GM10266 (cell line): ENCODE data around the gene CFAP97D2.
A peak's percentile ranks its signal among the peaks of the same experiment; 100 is the strongest.
"Not testable (repeated sequence)": the region's sequence is repeated elsewhere in the genome, so short reads cannot be mapped to it uniquely, and the experiment has no call there.

Experiments
- DNase-seq: peaks from one replicate; pipeline ENCODE4 v3.0.0; 2012; ENCODE audit errors: extremely low spot score
- TF ChIP-seq, protein P1 (sequence below): IDR thresholded peaks from 2 replicates; pipeline ENCODE4 v1.5.1; 2012; ENCODE audit warnings: mild to moderate bottlenecking, low read depth; ENCODE audit not compliant: control insufficient read depth, insufficient read depth; ENCODE audit errors: missing control alignments

CFAP97D2 gene

DNA sequence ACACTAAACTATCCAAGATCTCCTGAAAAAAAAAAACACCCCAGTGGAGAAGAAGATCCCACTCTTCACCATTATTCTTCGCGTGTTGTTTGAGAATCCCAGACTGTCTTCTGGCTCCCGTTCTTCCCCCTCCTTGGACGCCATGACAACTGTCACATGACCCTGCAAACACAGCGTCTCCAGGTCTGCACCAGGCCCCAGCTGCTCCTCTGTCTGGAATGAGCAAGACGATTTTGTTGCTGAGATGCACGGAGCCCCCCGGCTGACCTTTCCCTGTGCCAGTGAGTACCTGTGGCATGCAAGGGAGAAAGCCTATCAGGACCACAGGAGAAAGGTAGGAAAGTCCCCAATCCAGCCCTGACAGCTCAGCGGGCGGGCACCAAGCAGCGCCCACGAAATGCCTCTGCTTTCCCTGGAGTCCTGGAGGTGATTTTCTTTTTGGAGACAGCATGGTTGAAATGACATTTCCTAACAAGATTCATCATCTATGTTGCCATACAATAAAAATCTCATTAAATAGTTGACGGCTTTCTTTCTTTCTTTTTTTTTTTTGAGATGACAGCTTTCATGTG lies at the start of gene CFAP97D2:
Gene CFAP97D2 (plus strand): TSS at position 171 of the 572 bp plus-strand sequence. CDS start 74 bp downstream, at position 245.
- TF ChIP-seq, protein P1, sequence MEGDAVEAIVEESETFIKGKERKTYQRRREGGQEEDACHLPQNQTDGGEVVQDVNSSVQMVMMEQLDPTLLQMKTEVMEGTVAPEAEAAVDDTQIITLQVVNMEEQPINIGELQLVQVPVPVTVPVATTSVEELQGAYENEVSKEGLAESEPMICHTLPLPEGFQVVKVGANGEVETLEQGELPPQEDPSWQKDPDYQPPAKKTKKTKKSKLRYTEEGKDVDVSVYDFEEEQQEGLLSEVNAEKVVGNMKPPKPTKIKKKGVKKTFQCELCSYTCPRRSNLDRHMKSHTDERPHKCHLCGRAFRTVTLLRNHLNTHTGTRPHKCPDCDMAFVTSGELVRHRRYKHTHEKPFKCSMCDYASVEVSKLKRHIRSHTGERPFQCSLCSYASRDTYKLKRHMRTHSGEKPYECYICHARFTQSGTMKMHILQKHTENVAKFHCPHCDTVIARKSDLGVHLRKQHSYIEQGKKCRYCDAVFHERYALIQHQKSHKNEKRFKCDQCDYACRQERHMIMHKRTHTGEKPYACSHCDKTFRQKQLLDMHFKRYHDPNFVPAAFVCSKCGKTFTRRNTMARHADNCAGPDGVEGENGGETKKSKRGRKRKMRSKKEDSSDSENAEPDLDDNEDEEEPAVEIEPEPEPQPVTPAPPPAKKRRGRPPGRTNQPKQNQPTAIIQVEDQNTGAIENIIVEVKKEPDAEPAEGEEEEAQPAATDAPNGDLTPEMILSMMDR: no peak
- no peak for DNase-seq

DNA sequence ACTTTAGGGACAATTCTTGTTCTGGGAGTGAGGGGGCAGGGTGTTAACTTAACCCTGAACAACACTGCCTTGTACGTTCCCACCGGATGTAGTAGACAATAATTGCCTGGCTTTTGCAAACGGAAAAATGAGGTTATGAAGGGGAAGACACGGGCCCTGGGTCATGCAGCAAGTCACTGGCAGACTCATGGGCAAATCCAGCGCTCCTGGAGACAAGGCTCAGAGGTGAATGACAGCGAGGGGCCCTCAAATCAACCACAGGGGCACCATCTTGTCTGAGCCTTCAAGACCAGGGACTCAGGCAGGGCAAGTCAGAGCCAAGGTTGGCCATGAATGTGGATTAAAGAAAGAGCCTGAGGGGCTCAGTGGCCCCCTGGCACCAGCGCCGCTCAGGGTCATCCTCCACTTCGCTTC lies 49.4 kb upstream of the CFAP97D2 start:
- no peak for DNase-seq
- TF ChIP-seq, protein P1: no peak

DNA sequence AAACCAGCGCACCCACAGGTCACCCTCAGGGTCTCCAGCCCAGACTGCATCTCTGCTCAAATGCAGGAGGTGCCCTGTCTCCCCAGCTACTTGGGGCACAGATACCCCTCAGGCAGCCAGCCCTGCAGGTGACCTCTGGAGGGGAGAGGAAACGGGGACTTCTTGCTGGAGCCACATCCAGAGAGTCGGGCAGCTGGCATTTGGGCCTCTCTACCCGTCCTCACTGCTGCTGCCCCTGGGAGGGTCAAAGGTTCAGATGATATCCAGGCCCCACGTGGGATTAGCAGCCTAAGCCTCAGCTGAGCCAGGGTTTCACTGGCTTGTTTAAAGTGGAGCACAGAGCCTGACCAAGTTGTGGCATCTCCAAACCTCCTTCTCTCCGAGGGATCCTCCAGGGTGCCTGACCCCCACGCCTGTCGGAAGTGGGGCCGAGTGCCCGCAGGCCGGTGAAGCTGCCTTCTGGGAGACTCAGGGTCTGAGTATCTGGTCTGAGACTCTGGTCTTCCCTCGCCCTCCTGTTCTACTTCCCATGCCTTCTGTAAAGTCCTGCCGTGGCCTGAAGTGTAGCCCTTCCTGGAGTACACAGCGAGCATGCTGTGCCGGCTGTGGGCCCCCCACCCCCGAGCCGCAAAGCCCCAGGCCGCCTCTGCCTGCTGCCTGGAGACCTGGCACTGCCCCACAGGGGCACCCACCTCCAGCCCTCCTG lies 48.8 kb upstream of the CFAP97D2 start:
- TF ChIP-seq, protein P1: no peak
- no peak for DNase-seq

DNA sequence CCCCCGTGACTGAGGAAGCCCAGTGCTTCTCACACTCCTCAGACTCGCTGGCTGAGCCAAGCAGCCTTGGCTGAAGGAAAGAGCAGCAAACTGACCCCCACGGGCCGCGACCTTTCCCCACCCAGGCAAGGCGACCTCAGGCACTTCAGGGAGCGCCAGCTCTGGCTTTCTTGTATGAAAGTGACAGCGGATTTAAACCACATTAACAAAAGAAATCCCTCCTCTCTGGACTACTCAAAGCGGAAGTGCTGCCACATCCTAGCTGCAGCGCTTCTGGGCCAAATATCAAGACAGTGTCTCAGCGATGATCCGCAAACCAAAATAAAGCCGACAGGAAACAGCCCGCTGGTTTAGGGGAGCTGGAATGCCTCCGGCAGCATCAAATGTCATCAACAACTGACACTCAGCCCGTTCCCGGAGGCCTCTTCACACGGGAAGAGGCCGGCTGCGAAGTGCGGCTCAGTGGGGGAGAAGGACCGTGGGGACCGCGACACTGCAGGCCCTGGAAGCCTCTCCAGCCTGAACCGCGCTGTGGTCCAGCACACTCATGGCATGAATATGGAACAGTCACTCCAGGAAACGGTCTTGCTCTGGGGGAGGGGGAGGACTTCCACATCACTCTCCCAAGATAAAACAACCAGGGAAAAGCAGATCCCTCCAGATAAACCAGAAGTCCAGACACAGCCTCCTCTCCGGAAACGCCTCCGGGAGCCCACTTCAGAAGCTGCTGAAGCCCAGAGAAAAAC lies 48.0 kb upstream of the CFAP97D2 start:
- TF ChIP-seq, protein P1: no peak
- DNase-seq: peak; percentile 70

DNA sequence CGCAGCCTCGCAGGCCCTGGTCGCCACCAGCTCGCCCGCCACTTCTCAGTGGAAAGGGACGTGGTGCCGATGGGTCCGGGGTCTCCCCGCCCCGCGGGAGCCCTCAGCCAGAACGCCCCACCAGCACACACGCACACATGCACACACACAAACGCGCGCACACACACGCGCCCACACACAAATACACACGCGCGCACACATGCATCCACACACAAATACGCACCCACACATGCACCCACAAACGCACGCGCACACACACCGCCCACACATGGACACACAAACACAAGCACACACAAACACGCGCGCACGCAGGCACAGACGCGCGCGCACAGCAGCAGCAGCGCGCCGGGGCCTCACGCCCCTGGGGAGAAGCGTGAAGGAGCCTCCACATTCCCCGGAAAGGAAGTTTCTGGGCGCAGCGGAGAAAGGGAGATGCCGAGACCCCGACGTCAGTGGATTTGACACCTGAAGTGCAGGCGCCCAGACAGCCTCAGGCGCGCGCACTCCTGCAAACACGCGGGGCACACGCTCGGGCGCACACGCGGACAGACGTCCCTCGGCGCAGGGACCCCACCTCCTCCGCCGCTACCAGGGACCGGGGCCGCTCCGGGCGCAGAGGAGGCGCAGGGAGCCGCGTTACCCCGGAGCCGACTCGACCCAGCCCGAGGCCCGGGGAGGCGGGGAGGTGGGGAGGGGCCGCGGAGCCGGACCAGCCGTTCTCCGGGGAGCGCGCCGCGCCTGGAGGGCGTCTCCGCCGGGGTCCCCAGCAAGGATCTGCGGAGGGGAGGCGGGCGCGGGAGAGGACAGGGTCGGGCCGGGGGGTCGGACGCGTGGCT lies 47.3 kb upstream of the CFAP97D2 start:
- TF ChIP-seq, protein P1: no peak
- peak; percentile 60 for DNase-seq

DNA sequence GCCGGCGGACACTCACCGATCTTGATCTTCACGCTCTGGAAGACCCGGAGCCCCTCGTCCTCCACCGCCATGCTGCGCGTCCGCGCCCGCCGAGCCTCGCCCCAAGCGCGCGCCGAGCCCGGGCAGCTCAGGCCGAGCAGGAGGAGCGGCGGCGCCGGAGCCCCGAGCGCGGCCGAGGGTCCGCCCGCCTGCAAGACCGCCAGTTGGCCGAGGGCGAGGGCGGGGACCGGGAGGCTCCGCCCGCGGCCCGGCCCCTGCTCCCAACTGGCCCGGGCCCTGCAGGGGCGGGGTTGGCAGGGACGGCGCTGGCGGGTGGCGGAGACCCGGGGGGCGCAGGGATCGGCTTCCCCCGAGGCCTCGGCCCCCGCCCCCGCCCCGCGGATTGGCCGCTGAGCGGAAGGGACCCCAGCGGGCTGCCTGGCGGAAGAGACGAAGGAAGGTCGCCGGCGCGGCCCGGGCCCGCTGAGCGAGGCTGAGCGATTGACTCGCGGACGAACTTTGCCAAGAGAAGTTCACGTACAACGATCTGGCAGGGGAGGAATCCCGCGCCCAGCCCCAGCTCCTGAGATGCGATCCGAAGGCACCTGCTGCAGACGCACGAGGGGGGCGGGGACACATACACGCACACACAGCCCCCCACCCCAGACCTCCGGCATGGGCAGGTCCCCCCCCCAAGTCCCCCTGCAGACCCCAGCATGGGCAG lies 46.5 kb upstream of the CFAP97D2 start, which contains the start of gene RASA3:
Gene RASA3 (minus strand): TSS at position 205 of the 703 bp plus-strand sequence. CDS start 134 bp downstream, at position 71.
- TF ChIP-seq, protein P1: no peak
- peak; percentile 97 for DNase-seq

DNA sequence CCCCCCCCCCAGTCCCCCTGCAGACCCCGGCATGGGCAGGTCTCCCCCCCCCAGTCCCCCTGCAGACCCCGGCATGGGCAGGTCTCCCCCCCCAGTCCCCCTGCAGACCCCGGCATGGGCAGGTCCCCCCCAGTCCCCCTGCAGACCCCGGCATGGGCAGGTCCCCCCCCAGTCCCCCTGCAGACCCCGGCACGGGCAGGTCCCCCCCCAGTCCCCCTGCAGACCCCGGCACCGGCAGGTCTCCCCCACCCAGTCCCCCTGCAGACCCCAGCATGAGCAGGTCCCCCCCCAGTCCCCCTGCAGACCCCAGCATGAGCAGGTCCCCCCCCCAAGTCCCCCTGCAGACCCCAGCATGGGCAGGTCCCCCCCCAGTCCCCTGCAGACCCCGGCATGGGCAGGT lies 45.9 kb upstream of the CFAP97D2 start:
- not testable (repeated sequence) for DNase-seq

DNA sequence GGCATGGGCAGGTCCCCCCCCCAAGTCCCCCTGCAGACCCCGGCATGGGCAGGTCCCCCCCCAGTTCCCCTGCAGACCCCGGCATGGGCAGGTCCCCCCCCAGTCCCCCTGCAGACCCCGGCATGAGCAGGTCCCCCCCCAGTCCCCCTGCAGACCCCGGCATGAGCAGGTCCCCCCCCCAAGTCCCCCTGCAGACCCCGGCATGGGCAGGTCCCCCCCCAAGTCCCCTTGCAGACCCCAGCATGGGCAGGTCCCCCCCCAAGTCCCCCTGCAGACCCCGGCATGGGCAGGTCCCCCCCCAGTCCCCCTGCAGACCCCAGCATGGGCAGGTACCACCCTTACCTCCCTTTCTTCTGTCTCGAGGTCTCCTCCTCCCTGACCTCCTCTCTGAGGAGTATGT lies 45.5 kb upstream of the CFAP97D2 start:
- not testable (repeated sequence) for DNase-seq
